Measurements from ENCODE around the gene PPIL1.
"Not testable (repeated sequence)": the region's sequence is repeated elsewhere in the genome, so short reads cannot be mapped to it uniquely, and the experiment has no call there.

PPIL1 gene

DNA sequence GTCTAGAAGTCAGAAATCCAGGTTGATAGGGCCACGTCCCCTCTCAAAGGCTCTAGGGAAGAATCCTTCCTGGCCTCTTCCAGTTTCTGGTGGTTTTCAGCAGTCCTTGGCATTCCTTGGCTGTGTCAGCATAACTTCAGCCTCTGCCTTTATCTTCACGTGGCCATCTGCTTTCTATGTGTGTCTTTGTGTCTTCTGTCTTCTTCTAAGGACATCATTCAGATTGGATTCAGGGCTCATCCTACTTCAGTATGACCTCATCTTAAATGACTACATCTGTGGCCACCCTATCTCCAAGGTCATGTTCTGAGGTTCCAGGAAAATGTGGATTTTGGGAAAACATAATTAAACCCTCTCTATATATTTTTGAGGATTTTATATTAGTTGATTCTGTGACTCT, 34.1 kb upstream of the PPIL1 start:
- no peaks in the 10 kb centered on the region for H3K9me3 ChIP-seq (ENCODE audit: control insufficient read depth, low read length)
- H3K4me1 ChIP-seq (ENCODE audit: control insufficient read depth, insufficient read depth, low read length) = peaks cover 12% of the 10 kb centered on the region
- H3K36me3 ChIP-seq (ENCODE audit: control insufficient read depth, insufficient read depth, low read length, severe bottlenecking) = peaks cover 56% of the 10 kb centered on the region
- no peak overlapping the region for H3K9ac ChIP-seq (ENCODE audit: low read length)
- H3K4me3 ChIP-seq (ENCODE audit: low read length) = no peak overlapping the region
- no peaks in the 10 kb centered on the region for H3K27me3 ChIP-seq (replicated peaks; ENCODE audit: control insufficient read depth, insufficient read depth, low read length)
- no peak for DNase-seq (ENCODE audit: low read depth)

DNA sequence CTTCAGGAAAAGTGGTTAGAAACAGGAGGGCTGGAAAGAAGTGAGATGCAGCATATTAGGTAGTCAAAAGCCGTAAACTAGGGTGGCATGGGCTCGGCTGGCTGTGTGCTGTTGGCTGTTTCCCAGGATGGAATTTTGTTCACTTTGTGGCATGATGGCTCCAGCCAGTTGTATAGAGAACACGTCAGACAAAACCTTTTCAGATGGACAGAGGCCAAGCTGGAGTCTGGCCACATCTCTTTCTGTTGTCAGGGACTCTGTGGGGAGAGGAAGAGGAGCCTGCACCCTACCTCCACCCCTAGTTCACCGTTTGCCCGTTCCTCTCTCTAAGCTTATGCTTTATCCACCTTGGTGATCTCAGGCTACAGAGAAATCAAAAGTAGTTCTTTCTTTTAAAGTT, 33.2 kb upstream of the PPIL1 start:
- Histone ChIP-seq H3K4me1 (ENCODE audit: control insufficient read depth, insufficient read depth, low read length) (peaks cover 5% of the 10 kb centered on the region), H3K9me3 (ENCODE audit: control insufficient read depth, low read length) (no peaks in the 10 kb centered on the region), H3K4me3 (ENCODE audit: low read length) (no peak overlapping the region), H3K36me3 (ENCODE audit: control insufficient read depth, insufficient read depth, low read length, severe bottlenecking) (peaks cover 65% of the 10 kb centered on the region), H3K9ac (ENCODE audit: low read length) (no peak overlapping the region), H3K27me3 (replicated peaks; ENCODE audit: control insufficient read depth, insufficient read depth, low read length) (no peaks in the 10 kb centered on the region)
- no peak for DNase-seq (ENCODE audit: low read depth)

GRCh38 chr6:36906539-36907325, 32.1 kb upstream of the PPIL1 start:
- no peak overlapping the region for H3K4me3 ChIP-seq (ENCODE audit: low read length)

GRCh38 chr6:36904851-36905393, 30.3 kb upstream of the PPIL1 start:
- no peaks in the 10 kb centered on the region for H3K9me3 ChIP-seq (ENCODE audit: control insufficient read depth, low read length)
- no peak for DNase-seq (ENCODE audit: low read depth)
- H3K36me3 ChIP-seq (ENCODE audit: control insufficient read depth, insufficient read depth, low read length, severe bottlenecking) = peaks cover 70% of the 10 kb centered on the region
- no peak overlapping the region for H3K4me3 ChIP-seq (ENCODE audit: low read length)
- H3K4me1 ChIP-seq (ENCODE audit: control insufficient read depth, insufficient read depth, low read length) = no peaks in the 10 kb centered on the region
- no peaks in the 10 kb centered on the region for H3K27me3 ChIP-seq (replicated peaks; ENCODE audit: control insufficient read depth, insufficient read depth, low read length)
- H3K9ac ChIP-seq (ENCODE audit: low read length) = no peak overlapping the region

More at GRCh38 chr6:36906539-36907325, 32.1 kb upstream of the PPIL1 start:
- DNase-seq (ENCODE audit: low read depth) = no peak
- Histone ChIP-seq H3K9me3 (ENCODE audit: control insufficient read depth, low read length) (no peaks in the 10 kb centered on the region), H3K27me3 (replicated peaks; ENCODE audit: control insufficient read depth, insufficient read depth, low read length) (no peaks in the 10 kb centered on the region), H3K9ac (ENCODE audit: low read length) (no peak overlapping the region), H3K4me1 (ENCODE audit: control insufficient read depth, insufficient read depth, low read length) (no peaks in the 10 kb centered on the region), H3K36me3 (ENCODE audit: control insufficient read depth, insufficient read depth, low read length, severe bottlenecking) (peaks cover 66% of the 10 kb centered on the region)

DNA sequence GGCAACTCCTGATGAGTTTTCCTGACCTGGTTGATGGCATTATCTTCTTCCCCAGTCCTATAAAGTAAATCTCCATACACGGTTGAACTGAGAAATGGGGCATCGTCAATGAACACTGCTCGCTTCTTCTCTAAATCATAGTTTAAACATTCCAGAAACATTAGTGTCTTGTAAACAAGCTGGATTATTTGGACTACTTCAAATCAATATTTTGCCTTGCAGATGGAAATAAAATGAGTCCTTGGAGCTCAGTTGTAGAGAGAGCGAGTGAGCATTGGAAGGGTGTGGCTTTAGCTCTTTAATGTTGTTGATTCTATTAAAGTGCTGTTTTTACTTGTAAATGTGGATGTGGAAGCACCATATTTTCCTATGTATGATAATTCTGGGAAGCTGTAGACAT, 29.5 kb upstream of the PPIL1 start:
- peaks cover 76% of the 10 kb centered on the region for H3K36me3 ChIP-seq (ENCODE audit: control insufficient read depth, insufficient read depth, low read length, severe bottlenecking)
- H3K9ac ChIP-seq (ENCODE audit: low read length) = no peak overlapping the region
- no peak for DNase-seq (ENCODE audit: low read depth)
- H3K4me1 ChIP-seq (ENCODE audit: control insufficient read depth, insufficient read depth, low read length) = no peaks in the 10 kb centered on the region
- no peaks in the 10 kb centered on the region for H3K27me3 ChIP-seq (replicated peaks; ENCODE audit: control insufficient read depth, insufficient read depth, low read length)
- H3K9me3 ChIP-seq (ENCODE audit: control insufficient read depth, low read length) = no peaks in the 10 kb centered on the region
- H3K4me3 ChIP-seq (ENCODE audit: low read length) = no peak overlapping the region

- H3K4me3 ChIP-seq (ENCODE audit: low read length) = no peak overlapping the region
- no peaks in the 10 kb centered on the region for H3K4me1 ChIP-seq (ENCODE audit: control insufficient read depth, insufficient read depth, low read length)
- H3K36me3 ChIP-seq (ENCODE audit: control insufficient read depth, insufficient read depth, low read length, severe bottlenecking) = peaks cover 54% of the 10 kb centered on the region
- H3K27me3 ChIP-seq (replicated peaks; ENCODE audit: control insufficient read depth, insufficient read depth, low read length) = no peaks in the 10 kb centered on the region
- DNase-seq (ENCODE audit: low read depth) = no peak
- H3K9me3 ChIP-seq (ENCODE audit: control insufficient read depth, low read length) = no peaks in the 10 kb centered on the region
- no peak overlapping the region for H3K9ac ChIP-seq (ENCODE audit: low read length)
These were observed 23.0 kb upstream of the PPIL1 start for GRCh38 chr6:36897609-36898008.

- H3K4me3 ChIP-seq (ENCODE audit: low read length) = no peak overlapping the region
- no peaks in the 10 kb centered on the region for H3K4me1 ChIP-seq (ENCODE audit: control insufficient read depth, insufficient read depth, low read length)
- H3K9me3 ChIP-seq (ENCODE audit: control insufficient read depth, low read length) = no peaks in the 10 kb centered on the region
- no peak for DNase-seq (ENCODE audit: low read depth)
- H3K36me3 ChIP-seq (ENCODE audit: control insufficient read depth, insufficient read depth, low read length, severe bottlenecking) = peaks cover 36% of the 10 kb centered on the region
- no peaks in the 10 kb centered on the region for H3K27me3 ChIP-seq (replicated peaks; ENCODE audit: control insufficient read depth, insufficient read depth, low read length)
- H3K9ac ChIP-seq (ENCODE audit: low read length) = no peak overlapping the region
These were observed 19.7 kb upstream of the PPIL1 start for GRCh38 chr6:36893976-36894932.

DNA sequence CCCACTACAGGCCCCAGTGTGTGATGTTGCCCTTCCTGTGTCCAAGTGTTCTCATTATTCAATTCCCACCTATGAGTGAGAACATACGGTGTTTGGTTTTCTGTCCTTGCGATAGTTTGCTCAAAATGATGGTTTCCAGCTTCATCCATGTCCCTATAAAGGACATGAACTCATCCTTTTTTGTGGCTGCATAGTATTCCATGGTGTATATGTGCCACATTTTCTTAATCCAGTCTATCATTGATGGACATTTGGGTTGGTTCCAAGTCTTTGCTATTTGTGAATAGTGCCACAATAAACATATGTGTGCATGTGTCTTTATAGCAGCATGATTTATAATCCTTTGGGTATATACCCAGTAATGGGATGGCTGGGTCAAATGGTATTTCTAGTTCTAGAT, 16.6 kb upstream of the PPIL1 start:
- not testable (repeated sequence) for H3K9ac ChIP-seq (ENCODE audit: low read length); H3K27me3 ChIP-seq (replicated peaks; ENCODE audit: control insufficient read depth, insufficient read depth, low read length); H3K9me3 ChIP-seq (ENCODE audit: control insufficient read depth, low read length); DNase-seq (ENCODE audit: low read depth); H3K4me3 ChIP-seq (ENCODE audit: low read length)
- Histone ChIP-seq H3K4me1 (ENCODE audit: control insufficient read depth, insufficient read depth, low read length) (peaks cover 12% of the 10 kb centered on the region), H3K36me3 (ENCODE audit: control insufficient read depth, insufficient read depth, low read length, severe bottlenecking) (peaks cover 26% of the 10 kb centered on the region)

GRCh38 chr6:36890112-36890663, 15.6 kb upstream of the PPIL1 start:
- Histone ChIP-seq H3K9me3 (ENCODE audit: control insufficient read depth, low read length) (no peaks in the 10 kb centered on the region), H3K4me3 (ENCODE audit: low read length) (no peak overlapping the region), H3K9ac (ENCODE audit: low read length) (no peak overlapping the region), H3K36me3 (ENCODE audit: control insufficient read depth, insufficient read depth, low read length, severe bottlenecking) (peaks cover 18% of the 10 kb centered on the region), H3K4me1 (ENCODE audit: control insufficient read depth, insufficient read depth, low read length) (peaks cover 12% of the 10 kb centered on the region), H3K27me3 (replicated peaks; ENCODE audit: control insufficient read depth, insufficient read depth, low read length) (no peaks in the 10 kb centered on the region)
- no peak for DNase-seq (ENCODE audit: low read depth)

DNA sequence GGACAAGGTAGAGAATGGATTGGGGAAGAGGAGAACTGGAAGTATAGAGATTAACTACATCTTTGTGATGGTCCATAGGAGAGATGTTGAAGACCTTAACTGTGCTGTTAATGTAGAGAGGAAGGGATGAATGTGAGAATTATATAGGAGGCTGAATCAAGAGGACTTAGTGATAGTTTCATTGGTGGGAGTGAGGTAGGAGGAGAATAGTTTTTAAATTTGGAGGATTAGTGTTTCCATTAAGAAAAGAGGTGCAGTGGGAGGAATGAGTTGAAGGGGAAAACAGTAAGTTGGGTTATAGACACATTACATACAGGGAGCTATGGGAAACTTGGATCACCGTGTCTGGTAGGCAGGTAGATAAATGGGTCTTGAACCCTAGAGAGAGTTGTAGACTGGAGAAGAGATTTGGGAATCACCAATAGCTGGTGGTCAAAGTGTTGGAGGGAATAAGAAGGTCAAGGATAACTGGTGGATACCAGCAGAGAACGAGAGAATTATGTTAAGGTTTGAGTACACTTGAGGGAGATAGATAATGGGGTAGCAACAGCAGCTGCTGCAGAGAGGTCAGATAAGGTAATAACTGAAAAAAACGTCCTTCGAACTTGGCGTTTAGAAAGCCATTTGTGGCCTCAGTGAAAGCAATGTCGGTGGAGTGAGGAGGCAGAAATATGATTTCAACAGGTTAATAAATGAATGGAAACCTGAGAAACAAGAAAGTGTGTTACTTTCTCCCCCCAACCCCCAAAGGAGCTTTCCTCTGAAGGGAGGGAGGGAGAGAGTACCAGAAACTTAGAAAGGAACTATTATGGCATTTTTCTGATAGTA, 14.3 kb upstream of the PPIL1 start:
- Histone ChIP-seq H3K4me3 (ENCODE audit: low read length) (no peak overlapping the region), H3K9me3 (ENCODE audit: control insufficient read depth, low read length) (no peaks in the 10 kb centered on the region), H3K36me3 (ENCODE audit: control insufficient read depth, insufficient read depth, low read length, severe bottlenecking) (peaks cover 6% of the 10 kb centered on the region), H3K27me3 (replicated peaks; ENCODE audit: control insufficient read depth, insufficient read depth, low read length) (no peaks in the 10 kb centered on the region), H3K4me1 (ENCODE audit: control insufficient read depth, insufficient read depth, low read length) (peaks cover 12% of the 10 kb centered on the region), H3K9ac (ENCODE audit: low read length) (no peak overlapping the region)
- no peak for DNase-seq (ENCODE audit: low read depth)

All from adipocyte (in vitro differentiated cells).